ENCODE results near the gene GALNT7.

Gene GALNT7

DNA sequence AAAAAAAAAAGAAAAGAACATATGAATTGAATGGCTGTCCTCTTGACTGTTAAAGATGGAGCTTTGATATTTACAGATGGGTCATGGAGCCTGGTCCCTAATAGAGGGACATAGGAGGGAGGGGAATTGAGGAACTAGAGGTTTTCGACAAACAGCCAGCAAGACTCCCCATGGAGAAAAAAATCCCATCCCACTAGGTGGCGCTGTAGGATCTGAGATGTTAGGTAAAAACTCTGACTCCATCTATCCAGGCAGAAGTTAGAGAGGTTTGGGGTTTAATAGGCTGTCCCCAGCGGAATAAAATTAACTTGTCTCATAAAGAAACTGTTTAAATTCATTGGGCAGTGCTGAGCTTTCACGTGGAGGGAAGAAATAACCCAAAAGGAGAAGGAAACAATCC, 119.7 kb downstream of the GALNT7 start:
- no peak for TF ChIP-seq JUND (IDR thresholded peaks at IDR 0.05; ENCODE audit: low read depth)
- in situ Hi-C loops (cut with HindIII; ENCODE audit: low pct_unique_long_range_greater_than_20kb, low sequenced_read_pairs): no loop called here
- DNase-seq (ENCODE audit: low read depth in 1 of 2, low spot score in 1 of 2): peak; percentile 7 to 78

DNA sequence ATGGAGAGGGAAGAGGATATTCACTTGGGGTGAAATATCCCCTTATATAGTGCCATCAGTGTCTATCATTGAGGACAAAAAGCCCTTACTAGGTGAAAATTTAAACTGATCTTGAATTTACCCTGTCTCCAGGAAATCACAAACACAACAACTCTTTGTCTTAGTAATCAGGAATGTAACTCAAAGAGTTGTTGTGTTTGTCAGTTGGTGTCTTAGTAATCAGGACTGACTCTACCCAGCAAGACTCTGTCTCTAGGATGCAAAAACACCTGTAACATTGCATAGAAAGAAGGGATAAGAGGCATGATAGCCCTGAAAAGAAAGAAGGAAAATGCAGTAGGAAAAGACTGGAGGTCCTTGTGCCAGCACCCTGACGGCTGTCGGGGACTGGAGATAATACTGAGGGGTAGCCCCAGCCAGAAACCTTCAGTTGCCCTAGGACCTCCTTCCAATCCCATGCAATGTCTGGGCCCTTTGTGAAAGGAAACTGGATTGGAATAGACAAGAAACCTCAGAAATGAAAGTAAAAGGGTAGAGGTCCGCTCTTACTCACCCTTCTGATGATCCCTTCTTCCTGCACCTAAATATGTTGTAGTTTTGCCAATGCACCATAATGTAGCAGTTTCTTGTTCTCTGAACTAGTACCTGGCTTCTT, 120.2 kb downstream of the GALNT7 start:
- in situ Hi-C loops (cut with HindIII; ENCODE audit: low pct_unique_long_range_greater_than_20kb, low sequenced_read_pairs): no loop called here

DNA sequence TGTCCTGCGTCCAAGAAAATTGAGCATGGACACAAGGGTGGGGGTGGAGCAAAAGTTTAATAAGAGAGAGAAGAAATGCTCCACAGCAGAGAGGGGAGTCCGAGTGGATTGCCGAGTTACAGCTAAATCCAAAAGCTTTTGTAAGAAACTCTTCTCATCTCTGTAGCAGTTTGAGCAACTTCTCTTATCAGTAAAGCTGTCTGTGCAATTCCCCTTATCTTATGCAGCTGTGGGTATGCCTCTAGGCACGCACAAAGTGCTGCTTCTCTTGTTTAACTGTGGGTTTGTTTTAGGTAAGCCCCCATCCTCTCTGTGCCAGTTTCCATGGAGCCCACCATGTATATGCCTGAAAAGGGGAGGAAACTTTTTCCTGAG, 120.7 kb downstream of the GALNT7 start:
- DNase-seq (ENCODE audit: low read depth in 1 of 2, low spot score in 1 of 2): no peak
- no peak for TF ChIP-seq JUND (IDR thresholded peaks at IDR 0.05; ENCODE audit: low read depth)
- in situ Hi-C loops (cut with HindIII; ENCODE audit: low pct_unique_long_range_greater_than_20kb, low sequenced_read_pairs): no loop called here

More for the DNA sequence above, 120.2 kb downstream of the GALNT7 start:
- no peak for DNase-seq (ENCODE audit: low read depth in 1 of 2, low spot score in 1 of 2)
- no peak for TF ChIP-seq JUND (IDR thresholded peaks at IDR 0.05; ENCODE audit: low read depth)

DNA sequence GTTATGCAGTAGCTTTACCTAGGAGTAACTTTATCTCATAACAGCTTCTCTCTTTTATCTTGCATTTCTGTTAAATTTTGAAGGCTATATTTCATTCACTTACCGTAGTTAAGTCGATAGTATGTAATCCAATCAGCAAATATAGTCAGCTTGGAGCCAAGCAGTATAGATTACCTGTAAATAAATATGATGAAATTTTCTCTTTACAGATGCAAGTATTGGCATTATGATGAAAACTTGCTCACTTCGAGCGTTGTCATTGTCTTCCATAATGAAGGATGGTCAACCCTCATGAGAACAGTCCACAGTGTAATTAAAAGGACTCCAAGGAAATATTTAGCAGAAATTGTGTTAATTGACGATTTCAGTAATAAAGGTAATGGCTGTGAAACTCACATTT, 123.3 kb downstream of the GALNT7 start:
- in situ Hi-C loops (cut with HindIII; ENCODE audit: low pct_unique_long_range_greater_than_20kb, low sequenced_read_pairs): no loop called here
- no peak for DNase-seq (ENCODE audit: low read depth in 1 of 2, low spot score in 1 of 2)
- no peak for TF ChIP-seq JUND (IDR thresholded peaks at IDR 0.05; ENCODE audit: low read depth)

DNA sequence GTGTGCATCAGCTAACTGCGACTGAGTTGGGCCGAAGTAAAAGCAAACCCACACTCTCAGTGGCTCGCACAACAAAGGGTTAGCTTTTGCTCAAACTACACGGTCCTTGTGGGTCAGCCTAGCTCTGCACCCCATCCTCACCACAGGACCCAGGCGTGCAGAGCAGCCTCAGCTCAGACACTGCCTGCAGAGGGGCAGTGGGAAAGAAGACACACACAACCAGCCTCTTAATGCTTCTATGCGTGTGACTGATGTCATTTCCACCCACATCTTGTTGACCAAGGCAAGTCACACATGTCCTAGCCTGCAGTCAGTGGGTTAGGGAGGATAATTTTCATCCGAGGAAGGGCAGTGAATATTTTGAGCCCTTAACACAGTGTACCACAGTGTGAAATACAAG, 125.1 kb downstream of the GALNT7 start:
- in situ Hi-C loops (cut with HindIII; ENCODE audit: low pct_unique_long_range_greater_than_20kb, low sequenced_read_pairs): no loop called here

DNA sequence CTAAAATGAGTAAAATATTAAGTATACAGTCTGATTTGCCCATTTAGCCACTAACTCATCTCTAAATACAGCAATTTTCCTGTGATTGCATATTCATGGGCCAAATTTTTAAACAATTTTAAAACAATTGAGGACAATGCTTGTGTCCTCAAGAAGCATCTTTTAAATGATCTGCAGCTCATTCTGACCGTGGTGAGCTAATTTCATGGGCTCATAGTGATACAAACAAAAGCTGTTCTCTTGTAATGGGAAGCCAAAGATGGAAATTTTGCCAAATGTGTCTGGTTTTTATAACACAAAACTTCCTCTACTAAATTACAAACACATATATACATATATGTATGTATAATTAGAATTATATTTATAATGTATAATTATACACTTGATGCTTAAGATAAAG, 125.8 kb downstream of the GALNT7 start:
- in situ Hi-C loops (cut with HindIII; ENCODE audit: low pct_unique_long_range_greater_than_20kb, low sequenced_read_pairs): no loop called here
- no peak for DNase-seq (ENCODE audit: low read depth in 1 of 2, low spot score in 1 of 2)
- TF ChIP-seq JUND (IDR thresholded peaks at IDR 0.05; ENCODE audit: low read depth): no peak

More for the DNA sequence above, 125.1 kb downstream of the GALNT7 start:
- no peak for DNase-seq (ENCODE audit: low read depth in 1 of 2, low spot score in 1 of 2)
- TF ChIP-seq JUND (IDR thresholded peaks at IDR 0.05; ENCODE audit: low read depth): no peak

DNA sequence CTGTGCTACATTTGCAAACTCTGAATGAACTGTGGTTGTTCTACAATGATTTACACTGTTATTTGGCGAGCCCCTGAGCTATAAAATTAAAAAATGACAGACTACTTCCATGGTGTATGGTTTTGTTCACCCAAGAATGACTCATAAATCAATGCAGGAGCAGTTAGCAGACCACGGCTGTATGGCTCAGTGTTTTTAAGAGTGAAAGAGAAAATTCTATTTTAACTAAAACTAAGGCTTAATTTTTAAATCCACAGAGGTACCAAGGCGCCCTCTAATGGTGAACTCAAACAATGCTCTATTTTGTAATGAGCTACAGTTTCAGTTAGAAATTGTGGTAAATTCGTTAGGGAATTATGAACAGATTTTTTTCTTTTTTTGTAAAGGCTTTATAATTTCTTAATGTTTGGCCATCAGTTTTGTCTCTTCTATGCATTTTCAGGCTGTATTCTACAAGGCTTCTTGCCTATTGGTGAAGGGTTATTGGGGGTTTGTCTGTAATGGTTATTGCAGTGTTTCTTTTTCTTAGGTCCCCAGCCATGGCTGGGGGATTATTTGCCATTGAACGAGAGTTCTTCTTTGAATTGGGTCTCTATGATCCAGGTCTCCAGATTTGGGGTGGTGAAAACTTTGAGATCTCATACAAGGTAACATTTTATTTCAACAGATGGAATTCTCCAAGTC, 133.0 kb downstream of the GALNT7 start:
- peak in 1 of 2 experiments; percentile 13 for DNase-seq (ENCODE audit: low read depth in 1 of 2, low spot score in 1 of 2)
- in situ Hi-C loops (cut with HindIII; ENCODE audit: low pct_unique_long_range_greater_than_20kb, low sequenced_read_pairs): no loop called here
- TF ChIP-seq JUND (IDR thresholded peaks at IDR 0.05; ENCODE audit: low read depth): no peak

DNA sequence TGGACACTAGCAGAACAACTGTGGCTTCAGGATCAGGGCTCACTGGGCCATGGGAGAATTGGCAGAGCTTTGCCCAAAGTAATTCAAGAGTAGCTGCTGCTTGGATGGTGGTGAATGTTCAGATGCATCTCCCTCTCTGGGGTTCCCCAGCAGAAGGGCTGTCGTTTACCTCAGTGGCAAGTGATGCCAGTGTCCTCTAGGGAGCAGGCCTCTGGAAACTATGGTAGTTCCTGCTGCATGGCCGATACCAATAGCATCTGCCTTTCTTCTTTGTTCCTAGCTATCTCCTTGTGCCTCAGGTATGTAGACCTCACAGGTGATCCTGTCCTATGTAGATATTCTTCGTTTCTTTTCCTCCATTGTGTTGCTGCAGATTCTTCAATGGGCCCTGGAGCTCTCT, 139.2 kb downstream of the GALNT7 start:
- TF ChIP-seq JUND (IDR thresholded peaks at IDR 0.05; ENCODE audit: low read depth): no peak
- in situ Hi-C loops (cut with HindIII; ENCODE audit: low pct_unique_long_range_greater_than_20kb, low sequenced_read_pairs): no loop called here
- no peak for DNase-seq (ENCODE audit: low read depth in 1 of 2, low spot score in 1 of 2)

DNA sequence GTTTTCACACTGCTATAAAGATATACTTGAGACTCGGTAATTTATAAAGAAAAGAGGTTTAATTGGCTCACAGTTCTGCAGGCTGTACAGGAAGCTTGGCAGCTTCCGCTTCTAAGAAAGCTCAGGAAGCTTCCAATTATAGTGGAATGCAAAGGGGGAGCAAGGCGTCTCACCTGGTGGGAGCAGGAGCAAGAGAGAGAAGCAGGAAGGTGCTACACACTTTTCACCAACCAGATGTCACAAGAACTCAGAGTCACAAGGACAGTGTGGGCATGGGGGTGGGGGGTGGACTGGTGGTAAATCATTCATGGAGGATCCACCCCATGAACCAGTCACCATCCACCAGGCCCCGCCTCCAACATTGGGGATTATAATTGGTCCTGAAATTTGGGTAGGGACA, 142.8 kb downstream of the GALNT7 start:
- in situ Hi-C loops (cut with HindIII; ENCODE audit: low pct_unique_long_range_greater_than_20kb, low sequenced_read_pairs): no loop called here
- no peak for DNase-seq (ENCODE audit: low read depth in 1 of 2, low spot score in 1 of 2)
- TF ChIP-seq JUND (IDR thresholded peaks at IDR 0.05; ENCODE audit: low read depth): no peak

DNA sequence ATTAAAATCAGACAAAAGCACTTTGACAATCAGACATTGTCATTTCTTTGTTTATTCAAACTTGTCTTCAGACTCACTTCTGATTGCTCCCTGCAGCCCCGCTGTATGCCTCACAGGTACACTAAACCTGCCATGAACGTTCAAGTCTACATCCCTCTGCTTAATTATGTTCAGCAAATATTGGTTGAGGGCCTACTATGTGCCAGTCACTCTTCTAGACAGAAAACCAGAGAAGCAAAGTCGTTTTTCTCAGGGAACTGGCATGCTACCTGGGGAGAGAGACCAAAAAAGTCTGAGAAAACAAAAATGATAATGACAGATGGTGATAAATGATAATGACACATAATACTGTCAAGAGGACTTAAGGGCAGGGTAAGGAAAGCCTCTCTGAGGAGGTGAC, 146.1 kb downstream of the GALNT7 start:
- no peak for DNase-seq (ENCODE audit: low read depth in 1 of 2, low spot score in 1 of 2)
- TF ChIP-seq JUND (IDR thresholded peaks at IDR 0.05; ENCODE audit: low read depth): no peak
- in situ Hi-C loops (cut with HindIII; ENCODE audit: low pct_unique_long_range_greater_than_20kb, low sequenced_read_pairs): no loop called here

DNA sequence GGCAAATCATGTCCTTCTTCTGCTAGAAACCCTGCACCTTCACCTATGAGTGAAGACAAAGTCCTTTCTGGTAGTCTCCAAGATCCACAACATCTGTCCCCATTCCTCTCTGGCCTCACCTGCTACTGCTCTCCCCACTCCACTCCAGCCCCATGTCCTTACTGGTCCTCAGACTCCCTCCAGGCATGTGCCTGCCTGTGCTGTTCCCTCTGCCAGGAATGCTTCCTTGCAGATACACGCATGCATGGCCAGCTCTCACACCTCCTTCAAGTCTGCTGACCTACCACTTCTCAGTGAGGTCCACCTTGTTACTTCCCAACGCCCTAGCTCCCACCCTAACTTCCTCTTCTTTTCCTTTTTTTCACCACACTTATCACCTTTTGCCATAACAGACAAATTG, 147.4 kb downstream of the GALNT7 start:
- no peak for DNase-seq (ENCODE audit: low read depth in 1 of 2, low spot score in 1 of 2)
- in situ Hi-C loops (cut with HindIII; ENCODE audit: low pct_unique_long_range_greater_than_20kb, low sequenced_read_pairs): no loop called here
- no peak for TF ChIP-seq JUND (IDR thresholded peaks at IDR 0.05; ENCODE audit: low read depth)

DNA sequence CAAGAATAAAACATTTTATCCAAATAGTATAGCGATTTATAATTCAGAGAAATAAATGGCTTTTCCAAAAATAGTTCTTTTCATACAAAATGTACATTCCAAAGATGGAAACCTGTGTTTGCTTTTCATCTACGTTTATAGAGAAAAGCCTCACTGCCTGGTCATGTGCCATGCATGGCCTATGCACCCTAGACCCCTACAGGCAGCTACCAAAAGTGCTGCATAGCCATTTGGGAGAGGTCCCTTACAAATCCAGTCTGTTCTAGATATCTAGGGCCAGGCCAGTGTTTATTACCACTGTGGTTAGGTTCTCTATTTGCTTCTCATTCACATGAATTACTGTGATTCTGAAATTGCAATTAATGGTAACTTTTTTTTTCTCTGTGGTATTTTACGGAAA, 148.4 kb downstream of the GALNT7 start:
- in situ Hi-C loops (cut with HindIII; ENCODE audit: low pct_unique_long_range_greater_than_20kb, low sequenced_read_pairs): no loop called here
- no peak for DNase-seq (ENCODE audit: low read depth in 1 of 2, low spot score in 1 of 2)
- TF ChIP-seq JUND (IDR thresholded peaks at IDR 0.05; ENCODE audit: low read depth): no peak

DNA sequence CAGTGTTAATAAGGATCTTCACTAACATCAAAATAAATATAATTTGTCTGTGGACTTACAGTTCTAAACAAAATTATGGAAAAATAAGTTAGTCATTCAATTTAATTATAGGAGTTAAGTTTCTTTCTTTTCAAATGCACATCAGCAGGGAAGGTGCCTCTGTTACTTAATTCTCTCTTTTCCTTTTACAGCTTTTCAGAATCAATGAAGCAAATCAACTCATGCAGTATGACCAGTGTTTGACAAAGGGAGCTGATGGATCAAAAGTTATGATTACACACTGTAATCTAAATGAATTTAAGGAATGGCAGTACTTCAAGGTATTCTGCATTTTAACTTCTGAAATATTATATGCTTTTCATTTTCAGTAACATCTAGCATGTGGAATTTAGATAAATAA, 149.6 kb downstream of the GALNT7 start:
- no peak for DNase-seq (ENCODE audit: low read depth in 1 of 2, low spot score in 1 of 2)
- TF ChIP-seq JUND (IDR thresholded peaks at IDR 0.05; ENCODE audit: low read depth): no peak
- in situ Hi-C loops (cut with HindIII; ENCODE audit: low pct_unique_long_range_greater_than_20kb, low sequenced_read_pairs): no loop called here
